Measurements from ENCODE around the gene SPTBN1.

GRCh38 chr2:54716375-54716774 lies 260.2 kb downstream of the SPTBN1 start:
- TF ChIP-seq CTCF (IDR thresholded peaks at IDR 0.05; ENCODE audit: extremely low read depth in 1 of 2, insufficient read depth in 1 of 2, low read depth in 1 of 2, low read length in 2 of 2) (no peak), EZH2 (IDR thresholded peaks at IDR 0.05; ENCODE audit: borderline replicate concordance, low read depth, low read length, severe bottlenecking) (no peak), JUN (IDR thresholded peaks at IDR 0.05; ENCODE audit: borderline replicate concordance, insufficient read depth, insufficient read length, low read depth) (no peak)
